ENCODE data around the gene FBXO34. TPM values are rescaled to one million over a fixed set of nuclear protein-coding genes. Genes with fewer than 3 reads are reported as not detected.

FBXO34 gene
- total RNA-seq, 1 experiment from 2014 or later: 13.9 TPM

DNA sequence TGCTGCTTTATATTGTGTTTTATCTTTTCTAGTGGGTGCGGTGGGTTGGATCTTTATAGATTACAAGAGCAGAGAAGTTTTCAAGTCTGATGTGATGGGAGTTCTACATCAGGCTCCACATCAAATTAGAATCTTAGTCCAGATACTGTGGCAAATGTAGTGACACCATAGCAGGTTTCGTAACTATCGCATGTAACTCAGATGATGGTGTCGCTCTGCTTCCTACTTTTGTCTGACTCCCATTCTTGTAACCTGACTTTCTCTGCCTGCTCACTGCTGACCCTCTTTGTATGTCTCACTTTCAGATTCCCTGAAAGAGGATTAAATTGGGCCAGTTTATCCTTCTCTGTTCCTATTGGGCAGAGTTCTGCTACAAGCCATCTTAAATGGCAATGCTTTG lies 22.8 kb upstream of the FBXO34 start (continued):
- TF ChIP-seq, protein P1, sequence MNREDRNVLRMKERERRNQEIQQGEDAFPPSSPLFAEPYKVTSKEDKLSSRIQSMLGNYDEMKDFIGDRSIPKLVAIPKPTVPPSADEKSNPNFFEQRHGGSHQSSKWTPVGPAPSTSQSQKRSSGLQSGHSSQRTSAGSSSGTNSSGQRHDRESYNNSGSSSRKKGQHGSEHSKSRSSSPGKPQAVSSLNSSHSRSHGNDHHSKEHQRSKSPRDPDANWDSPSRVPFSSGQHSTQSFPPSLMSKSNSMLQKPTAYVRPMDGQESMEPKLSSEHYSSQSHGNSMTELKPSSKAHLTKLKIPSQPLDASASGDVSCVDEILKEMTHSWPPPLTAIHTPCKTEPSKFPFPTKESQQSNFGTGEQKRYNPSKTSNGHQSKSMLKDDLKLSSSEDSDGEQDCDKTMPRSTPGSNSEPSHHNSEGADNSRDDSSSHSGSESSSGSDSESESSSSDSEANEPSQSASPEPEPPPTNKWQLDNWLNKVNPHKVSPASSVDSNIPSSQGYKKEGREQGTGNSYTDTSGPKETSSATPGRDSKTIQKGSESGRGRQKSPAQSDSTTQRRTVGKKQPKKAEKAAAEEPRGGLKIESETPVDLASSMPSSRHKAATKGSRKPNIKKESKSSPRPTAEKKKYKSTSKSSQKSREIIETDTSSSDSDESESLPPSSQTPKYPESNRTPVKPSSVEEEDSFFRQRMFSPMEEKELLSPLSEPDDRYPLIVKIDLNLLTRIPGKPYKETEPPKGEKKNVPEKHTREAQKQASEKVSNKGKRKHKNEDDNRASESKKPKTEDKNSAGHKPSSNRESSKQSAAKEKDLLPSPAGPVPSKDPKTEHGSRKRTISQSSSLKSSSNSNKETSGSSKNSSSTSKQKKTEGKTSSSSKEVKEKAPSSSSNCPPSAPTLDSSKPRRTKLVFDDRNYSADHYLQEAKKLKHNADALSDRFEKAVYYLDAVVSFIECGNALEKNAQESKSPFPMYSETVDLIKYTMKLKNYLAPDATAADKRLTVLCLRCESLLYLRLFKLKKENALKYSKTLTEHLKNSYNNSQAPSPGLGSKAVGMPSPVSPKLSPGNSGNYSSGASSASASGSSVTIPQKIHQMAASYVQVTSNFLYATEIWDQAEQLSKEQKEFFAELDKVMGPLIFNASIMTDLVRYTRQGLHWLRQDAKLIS (CRISPR knock-in tag; IDR thresholded peaks at IDR 0.05; ENCODE audit: borderline replicate concordance): no peak
- TF ChIP-seq TEAD1 (CRISPR knock-in tag; IDR thresholded peaks at IDR 0.05) (no peak), ESRRA (CRISPR knock-in tag; IDR thresholded peaks at IDR 0.05; ENCODE audit: borderline replicate concordance) (no peak), IRF2 (CRISPR knock-in tag; IDR thresholded peaks at IDR 0.05; ENCODE audit: borderline replicate concordance, low read depth) (no peak), KAT7 (CRISPR knock-in tag; IDR thresholded peaks at IDR 0.05; ENCODE audit: borderline replicate concordance) (no peak), FOXJ3 (CRISPR knock-in tag; IDR thresholded peaks at IDR 0.05; ENCODE audit: borderline replicate concordance) (no peak), ZNF138 (CRISPR knock-in tag; conservative IDR thresholded peaks at IDR 0.05) (no peak)
- TF ChIP-seq, protein P2, sequence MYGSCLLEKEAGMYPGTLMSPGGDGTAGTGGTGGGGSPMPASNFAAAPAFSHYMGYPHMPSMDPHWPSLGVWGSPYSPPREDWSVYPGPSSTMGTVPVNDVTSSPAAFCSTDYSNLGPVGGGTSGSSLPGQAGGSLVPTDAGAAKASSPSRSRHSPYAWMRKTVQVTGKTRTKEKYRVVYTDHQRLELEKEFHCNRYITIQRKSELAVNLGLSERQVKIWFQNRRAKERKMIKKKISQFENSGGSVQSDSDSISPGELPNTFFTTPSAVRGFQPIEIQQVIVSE (CRISPR knock-in tag; IDR thresholded peaks at IDR 0.05; ENCODE audit: borderline replicate concordance): no peak

DNA sequence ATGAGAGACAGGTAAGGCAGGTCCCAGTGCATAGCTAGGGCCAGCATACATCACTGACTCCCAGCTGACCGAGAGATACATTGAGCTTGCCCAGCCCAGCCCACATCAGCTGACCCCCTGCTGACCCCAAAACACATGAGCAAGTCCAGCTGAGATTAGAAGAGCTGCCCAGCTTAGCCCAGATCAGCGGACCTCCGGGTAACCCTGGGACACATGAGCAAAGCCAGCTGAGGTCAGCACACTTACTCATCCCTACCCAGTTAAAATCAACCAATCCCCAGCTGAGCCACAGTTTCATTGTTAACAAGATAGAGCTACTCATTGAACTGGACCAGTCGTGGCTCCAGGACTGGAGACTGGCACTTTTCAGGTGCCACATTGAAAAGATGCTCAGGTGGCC lies 21.8 kb upstream of the FBXO34 start:
- Mint-ChIP-seq H3K27me3 (ENCODE audit: low read depth) (peaks cover 5% of the 10 kb centered on the region), H3K9me3 (no peaks in the 10 kb centered on the region), H3K4me1 (peaks cover 3% of the 10 kb centered on the region; the same call in 1 of the 2 replicates), H3K4me3 (no peak overlapping the region), H3K27ac (no peak overlapping the region), H3K36me3 (no peaks in the 10 kb centered on the region)
- CTCF ChIA-PET: interaction anchor here (0.9 to 1.7 kb wide), 2 partner anchors 16 to 167 kb away, joined by 3 to 5 read pairs; no protein-coding TSS in a partner anchor
- TF ChIP-seq, protein P3, sequence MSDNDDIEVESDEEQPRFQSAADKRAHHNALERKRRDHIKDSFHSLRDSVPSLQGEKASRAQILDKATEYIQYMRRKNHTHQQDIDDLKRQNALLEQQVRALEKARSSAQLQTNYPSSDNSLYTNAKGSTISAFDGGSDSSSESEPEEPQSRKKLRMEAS (CRISPR knock-in tag; IDR thresholded peaks at IDR 0.05): no peak
- TF ChIP-seq SP1 (CRISPR knock-in tag; conservative IDR thresholded peaks at IDR 0.05): no peak
- POLR2A ChIA-PET: no interaction called here
- DNase-seq (ENCODE audit: low spot score) (no peak), ATAC-seq (no peak)

DNA sequence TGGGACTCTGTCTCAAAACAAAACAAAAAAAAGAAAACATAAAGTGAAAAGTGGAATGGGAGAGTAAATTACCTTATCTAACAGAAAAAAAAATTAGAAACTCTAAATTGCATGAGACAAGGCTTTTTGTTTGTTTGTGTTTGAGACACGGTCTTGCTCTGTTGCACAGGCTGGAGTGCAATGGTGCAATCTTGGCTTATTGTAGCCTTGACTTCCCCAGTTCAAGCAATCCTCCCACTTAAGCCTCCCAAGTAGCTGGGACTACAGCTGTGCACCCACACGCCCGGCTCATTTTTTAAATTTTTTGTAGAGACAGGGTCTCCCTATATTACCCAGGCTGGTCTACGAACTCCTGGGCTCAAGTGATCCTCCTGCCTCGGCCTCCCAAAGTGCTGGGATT lies 17.9 kb upstream of the FBXO34 start:
- no peak overlapping the region for H3K4me3 Mint-ChIP-seq
- POLR2A ChIA-PET: no interaction called here
- CTCF ChIA-PET: interaction anchor here (1.1 kb wide), 1 partner anchor 102 kb away, joined by 4 read pairs; no protein-coding TSS in a partner anchor
- no peaks in the 10 kb centered on the region for H3K36me3 Mint-ChIP-seq
- ATAC-seq (no peak), DNase-seq (ENCODE audit: low spot score) (no peak)
- peaks cover 3% of the 10 kb centered on the region; the same call in 1 of the 2 replicates for H3K4me1 Mint-ChIP-seq
- no peaks in the 10 kb centered on the region for H3K9me3 Mint-ChIP-seq
- H3K27me3 Mint-ChIP-seq (ENCODE audit: low read depth): no peaks in the 10 kb centered on the region; the same call in 1 of the 2 replicates
- no peak for TF ChIP-seq HMGA2 (CRISPR knock-in tag; IDR thresholded peaks at IDR 0.05)
- TF ChIP-seq, protein P3 (CRISPR knock-in tag; IDR thresholded peaks at IDR 0.05): no peak
- TF ChIP-seq, protein P4, sequence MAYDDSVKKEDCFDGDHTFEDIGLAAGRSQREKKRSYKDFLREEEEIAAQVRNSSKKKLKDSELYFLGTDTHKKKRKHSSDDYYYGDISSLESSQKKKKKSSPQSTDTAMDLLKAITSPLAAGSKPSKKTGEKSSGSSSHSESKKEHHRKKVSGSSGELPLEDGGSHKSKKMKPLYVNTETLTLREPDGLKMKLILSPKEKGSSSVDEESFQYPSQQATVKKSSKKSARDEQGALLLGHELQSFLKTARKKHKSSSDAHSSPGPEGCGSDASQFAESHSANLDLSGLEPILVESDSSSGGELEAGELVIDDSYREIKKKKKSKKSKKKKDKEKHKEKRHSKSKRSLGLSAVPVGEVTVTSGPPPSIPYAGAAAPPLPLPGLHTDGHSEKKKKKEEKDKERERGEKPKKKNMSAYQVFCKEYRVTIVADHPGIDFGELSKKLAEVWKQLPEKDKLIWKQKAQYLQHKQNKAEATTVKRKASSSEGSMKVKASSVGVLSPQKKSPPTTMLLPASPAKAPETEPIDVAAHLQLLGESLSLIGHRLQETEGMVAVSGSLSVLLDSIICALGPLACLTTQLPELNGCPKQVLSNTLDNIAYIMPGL (CRISPR knock-in tag; IDR thresholded peaks at IDR 0.05): no peak
- no peak for TF ChIP-seq ZNF317 (CRISPR knock-in tag; IDR thresholded peaks at IDR 0.05; ENCODE audit: borderline replicate concordance, low read depth)
- no peak for TF ChIP-seq TCF7 (CRISPR knock-in tag; IDR thresholded peaks at IDR 0.05; ENCODE audit: low read depth)
- TF ChIP-seq, protein P5, sequence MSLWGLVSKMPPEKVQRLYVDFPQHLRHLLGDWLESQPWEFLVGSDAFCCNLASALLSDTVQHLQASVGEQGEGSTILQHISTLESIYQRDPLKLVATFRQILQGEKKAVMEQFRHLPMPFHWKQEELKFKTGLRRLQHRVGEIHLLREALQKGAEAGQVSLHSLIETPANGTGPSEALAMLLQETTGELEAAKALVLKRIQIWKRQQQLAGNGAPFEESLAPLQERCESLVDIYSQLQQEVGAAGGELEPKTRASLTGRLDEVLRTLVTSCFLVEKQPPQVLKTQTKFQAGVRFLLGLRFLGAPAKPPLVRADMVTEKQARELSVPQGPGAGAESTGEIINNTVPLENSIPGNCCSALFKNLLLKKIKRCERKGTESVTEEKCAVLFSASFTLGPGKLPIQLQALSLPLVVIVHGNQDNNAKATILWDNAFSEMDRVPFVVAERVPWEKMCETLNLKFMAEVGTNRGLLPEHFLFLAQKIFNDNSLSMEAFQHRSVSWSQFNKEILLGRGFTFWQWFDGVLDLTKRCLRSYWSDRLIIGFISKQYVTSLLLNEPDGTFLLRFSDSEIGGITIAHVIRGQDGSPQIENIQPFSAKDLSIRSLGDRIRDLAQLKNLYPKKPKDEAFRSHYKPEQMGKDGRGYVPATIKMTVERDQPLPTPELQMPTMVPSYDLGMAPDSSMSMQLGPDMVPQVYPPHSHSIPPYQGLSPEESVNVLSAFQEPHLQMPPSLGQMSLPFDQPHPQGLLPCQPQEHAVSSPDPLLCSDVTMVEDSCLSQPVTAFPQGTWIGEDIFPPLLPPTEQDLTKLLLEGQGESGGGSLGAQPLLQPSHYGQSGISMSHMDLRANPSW (CRISPR knock-in tag; conservative IDR thresholded peaks at IDR 0.05; ENCODE audit: low read depth): no peak
- no peak overlapping the region for H3K27ac Mint-ChIP-seq
